Peyer's patch (tissue), 4 donors: ENCODE data around the gene ZKSCAN3. TPM values are rescaled to one million over a fixed set of nuclear protein-coding genes. Genes with fewer than 3 reads are reported as not detected.
A peak's percentile ranks its signal among the peaks of the same experiment; 100 is the strongest.

Experiments used
- DNase-seq, 3 donors: peaks; one replicate each; pipeline ENCODE4 v3.0.0-alpha.2; 2017 to 2019
- H3K27ac ChIP-seq, 4 donors: fragments of 200-600 bp; sonication (generic); one replicate each; pipeline ENCODE4 v1.5.1; 2016 to 2019
- H3K27me3 ChIP-seq, 2 donors: fragments of 200-600 bp; sonication (generic); one replicate each; pipeline ENCODE4 v1.5.1; 2019
- H3K36me3 ChIP-seq, 3 donors: fragments of 200-600 bp; sonication (generic); one replicate each; pipeline ENCODE4 v1.5.1; 2016 to 2019
- H3K4me1 ChIP-seq, 4 donors: fragments of 200-600 bp; sonication (generic); one replicate each; pipeline ENCODE4 v1.5.1; 2016 to 2019
- H3K4me3 ChIP-seq, 4 donors: fragments of 200-600 bp; sonication (generic); 1 replicate in 3 of 4; 2 replicates in 1 of 4; pipeline ENCODE4 v1.5.1; 2016 to 2019; ENCODE audit warnings: mild to moderate bottlenecking in 1 of 4
- H3K9me3 ChIP-seq, 4 donors: fragments of 200-600 bp; sonication (generic); one replicate each; pipeline ENCODE4 v1.5.1; 2016 to 2019; ENCODE audit warnings: mild to moderate bottlenecking in 1 of 4
- CTCF ChIP-seq, 6 experiments: fragments of 450-650 bp in 4 of 6; fragments of 200-600 bp in 2 of 6; sonication (generic) in 1 of 6; IDR thresholded peaks; one replicate each; pipeline ENCODE4 v1.5.1; 2017 to 2019; ENCODE audit warnings: antibody characterized with exemption in 6 of 6, mild to moderate bottlenecking in 3 of 6, moderate library complexity in 1 of 6
- POLR2A ChIP-seq, 2 donors: fragments of 450-650 bp; IDR thresholded peaks; one replicate each; pipeline ENCODE4 v1.5.1; 2017; ENCODE audit warnings: antibody characterized with exemption in 2 of 2, mild to moderate bottlenecking in 2 of 2, moderate library complexity in 2 of 2
- total RNA-seq, 4 donors: library from RNA; depleted of rRNA; stranded (reverse); fragments of >200 nt; gene quantifications; one replicate each; pipeline ENCODE4 v1.1.0, GENCODE V29; 2016

ZKSCAN3 gene
- total RNA-seq, 4 donors from 2014 or later, result 2.5 to 7.0 (median 4.6) TPM

- Histone ChIP-seq H3K27ac (peak overlapping the region in 1 of 4 donors; percentile 17), H3K36me3 (peaks cover 0 to 5% (median 0%) of the 10 kb centered on the region in 3 donors), H3K27me3 (no peaks in the 10 kb centered on the region), H3K4me3 (no peak overlapping the region), H3K9me3 (no peaks in the 10 kb centered on the region), H3K4me1 (no peaks in the 10 kb centered on the region)
- DNase-seq, result no peak
- TF ChIP-seq CTCF (IDR thresholded peaks at IDR 0.05), result no peak
- TF ChIP-seq POLR2A (IDR thresholded peaks at IDR 0.05), result no peak
These were observed 22.1 kb downstream of the ZKSCAN3 start for GRCh38 chr6:28371706-28372451.

- Histone ChIP-seq H3K36me3 (no peaks in the 10 kb centered on the region), H3K4me3 (no peak overlapping the region), H3K27ac (no peak overlapping the region), H3K27me3 (no peaks in the 10 kb centered on the region), H3K9me3 (no peaks in the 10 kb centered on the region), H3K4me1 (no peaks in the 10 kb centered on the region)
- TF ChIP-seq CTCF (IDR thresholded peaks at IDR 0.05), result no peak
- TF ChIP-seq POLR2A (IDR thresholded peaks at IDR 0.05), result no peak
- DNase-seq, result no peak
These were observed 24.2 kb downstream of the ZKSCAN3 start for GRCh38 chr6:28373925-28374324.

- H3K27ac ChIP-seq, result no peak overlapping the region
- H3K9me3 ChIP-seq, result no peaks in the 10 kb centered on the region
- H3K36me3 ChIP-seq, result peaks cover 0 to 17% (median 0%) of the 10 kb centered on the region in 3 donors
- no peaks in the 10 kb centered on the region for H3K4me1 ChIP-seq
- no peaks in the 10 kb centered on the region for H3K27me3 ChIP-seq
- TF ChIP-seq CTCF (IDR thresholded peaks at IDR 0.05) (no peak), POLR2A (IDR thresholded peaks at IDR 0.05) (no peak)
- no peak overlapping the region for H3K4me3 ChIP-seq
- DNase-seq, result no peak
These were observed 28.1 kb downstream of the ZKSCAN3 start for GRCh38 chr6:28377879-28378278.

GRCh38 chr6:28378644-28379043 lies 28.9 kb downstream of the ZKSCAN3 start:
- Histone ChIP-seq H3K36me3 (peaks cover 0 to 17% (median 0%) of the 10 kb centered on the region in 3 donors), H3K27ac (no peak overlapping the region), H3K27me3 (no peaks in the 10 kb centered on the region), H3K9me3 (no peaks in the 10 kb centered on the region), H3K4me3 (no peak overlapping the region), H3K4me1 (no peaks in the 10 kb centered on the region)
- TF ChIP-seq CTCF (IDR thresholded peaks at IDR 0.05) (no peak), POLR2A (IDR thresholded peaks at IDR 0.05) (no peak)
- DNase-seq, result no peak

GRCh38 chr6:28380381-28380780 lies 30.6 kb downstream of the ZKSCAN3 start:
- no peaks in the 10 kb centered on the region for H3K27me3 ChIP-seq
- no peak overlapping the region for H3K27ac ChIP-seq
- no peak for TF ChIP-seq POLR2A (IDR thresholded peaks at IDR 0.05)
- TF ChIP-seq CTCF (IDR thresholded peaks at IDR 0.05), result no peak
- peaks cover 0 to 17% (median 0%) of the 10 kb centered on the region in 3 donors for H3K36me3 ChIP-seq
- no peak for DNase-seq
- no peak overlapping the region for H3K4me3 ChIP-seq
- no peaks in the 10 kb centered on the region for H3K4me1 ChIP-seq
- no peaks in the 10 kb centered on the region for H3K9me3 ChIP-seq
